Keratinocyte (primary cell): ENCODE data around the gene HDGFL2. TPM values are rescaled to one million over a fixed set of nuclear protein-coding genes. Genes with fewer than 3 reads are reported as not detected.

Experiments
- DNase-seq: peaks from one replicate; pipeline ENCODE4 v3.0.0-alpha.2; 2011; ENCODE audit warnings: low read depth, missing footprints, low spot score
- FAIRE-seq: peaks from 2 replicates; lab custom pipeline; 2011; peaks lifted over from hg19 to GRCh38; lab: Jason Lieb, UNC
- H2AFZ ChIP-seq: 2 replicates; pipeline ENCODE4 v1.6.0; 2012; ENCODE audit warnings: low read length, control low read depth, inconsistent platforms; ENCODE audit not compliant: control insufficient read depth
- H3K27ac ChIP-seq: 2 replicates; pipeline ENCODE4 v1.5.1; 2011; ENCODE audit warnings: low read length; ENCODE audit not compliant: control insufficient read depth, insufficient read depth
- H3K27me3 ChIP-seq: 3 replicates; pipeline ENCODE4 v1.6.0; 2011; ENCODE audit warnings: low read length; ENCODE audit not compliant: control insufficient read depth, insufficient read depth; ENCODE audit errors: extremely low read depth
- H3K36me3 ChIP-seq, 2 experiments: 2 replicates in 1 of 2; 3 replicates in 1 of 2; pipeline ENCODE4 v1.5.1; 2011; ENCODE audit warnings: low read length in 2 of 2, mild to moderate bottlenecking in 1 of 2; ENCODE audit not compliant: control insufficient read depth in 2 of 2, insufficient read depth in 2 of 2; ENCODE audit errors: extremely low read depth in 1 of 2
- H3K4me1 ChIP-seq: 3 replicates; pipeline ENCODE4 v1.5.1; 2011; ENCODE audit warnings: low read length; ENCODE audit not compliant: control insufficient read depth, insufficient read depth; ENCODE audit errors: extremely low read depth
- H3K4me2 ChIP-seq: 3 replicates; pipeline ENCODE4 v1.6.0; 2011; ENCODE audit warnings: low read depth, low read length; ENCODE audit not compliant: control insufficient read depth, insufficient read depth; ENCODE audit errors: extremely low read depth
- H3K4me3 ChIP-seq, 3 experiments: fragments of 200-600 bp in 1 of 3; sonication (generic) in 1 of 3; 2 replicates in 2 of 3; 3 replicates in 1 of 3; pipeline ENCODE4 v1.5.1; 2011 to 2016; ENCODE audit warnings: low read length in 3 of 3, mild to moderate bottlenecking in 3 of 3, control low read depth in 2 of 3, inconsistent platforms in 1 of 3, low read depth in 1 of 3, mixed read lengths in 1 of 3, mixed run types in 1 of 3, moderate library complexity in 1 of 3; ENCODE audit not compliant: control insufficient read depth in 2 of 3, insufficient read depth in 2 of 3; ENCODE audit errors: extremely low read depth in 1 of 3
- H3K79me2 ChIP-seq: 2 replicates; pipeline ENCODE4 v1.6.0; 2012; ENCODE audit warnings: low read length; ENCODE audit not compliant: control insufficient read depth, insufficient read depth
- H3K9ac ChIP-seq: 3 replicates; pipeline ENCODE4 v1.6.0; 2011; ENCODE audit warnings: low read length; ENCODE audit not compliant: control insufficient read depth, insufficient read depth; ENCODE audit errors: extremely low read depth
- H3K9me1 ChIP-seq: 3 replicates; pipeline ENCODE4 v1.6.0; 2011; ENCODE audit warnings: low read length; ENCODE audit not compliant: control insufficient read depth, insufficient read depth; ENCODE audit errors: extremely low read depth
- H3K9me3 ChIP-seq: 2 replicates; pipeline ENCODE4 v1.5.1; 2012; ENCODE audit warnings: low read depth, low read length; ENCODE audit not compliant: control insufficient read depth
- H4K20me1 ChIP-seq: 3 replicates; pipeline ENCODE4 v1.6.0; 2011; ENCODE audit warnings: low read length; ENCODE audit not compliant: control insufficient read depth, insufficient read depth; ENCODE audit errors: extremely low read depth
- CTCF ChIP-seq, 3 experiments: IDR thresholded peaks in 1 of 3; conservative IDR thresholded peaks in 1 of 3; optimal IDR thresholded peaks in 1 of 3; 2 replicates in 2 of 3; 3 replicates in 1 of 3; pipeline versions ENCODE3 to v1.5.1; 2011; ENCODE audit warnings: low read length in 3 of 3, mild to moderate bottlenecking in 3 of 3, moderate library complexity in 2 of 3, control low read depth in 1 of 3, inconsistent platforms in 1 of 3; ENCODE audit not compliant: insufficient read depth in 2 of 3; ENCODE audit errors: extremely low read depth in 1 of 3
- EZH2 ChIP-seq: IDR thresholded peaks from one replicate; pipeline ENCODE4 v1.6.1; 2012; ENCODE audit warnings: inconsistent platforms, mild to moderate bottlenecking, low read length, moderate library complexity
- dilution Hi-C: fragments of 300-500 bp; cut with MboI; formaldehyde crosslinking; loops from one replicate; pipeline ENCODE4 v1.7.0; 2020; ENCODE audit warnings: low sequenced_read_pairs; ENCODE audit not compliant: extremely low pct_ligation_motif_present
- polyA plus RNA-seq, 5 experiments: library from polyadenylated mRNA; depleted of rRNA in 3 of 5; stranded (reverse) in 3 of 5; stranded (forward) in 1 of 5; unstranded in 1 of 5; fragments of >200 nt; gene quantifications; 1 replicate in 1 of 5; 2 replicates in 3 of 5; 3 replicates in 1 of 5; pipeline versions ENCODE4 v1.2.1 to v1.2.3, GENCODE V29; 2011 to 2012; ENCODE audit warnings: missing spikeins in 2 of 5, low read depth in 1 of 5, low replicate concordance in 1 of 5

Gene HDGFL2
- polyA plus RNA-seq, 1 donor (not counting 4 experiments of a cell fraction or from before 2014, with no cell fraction given), result 19.5 TPM

DNA sequence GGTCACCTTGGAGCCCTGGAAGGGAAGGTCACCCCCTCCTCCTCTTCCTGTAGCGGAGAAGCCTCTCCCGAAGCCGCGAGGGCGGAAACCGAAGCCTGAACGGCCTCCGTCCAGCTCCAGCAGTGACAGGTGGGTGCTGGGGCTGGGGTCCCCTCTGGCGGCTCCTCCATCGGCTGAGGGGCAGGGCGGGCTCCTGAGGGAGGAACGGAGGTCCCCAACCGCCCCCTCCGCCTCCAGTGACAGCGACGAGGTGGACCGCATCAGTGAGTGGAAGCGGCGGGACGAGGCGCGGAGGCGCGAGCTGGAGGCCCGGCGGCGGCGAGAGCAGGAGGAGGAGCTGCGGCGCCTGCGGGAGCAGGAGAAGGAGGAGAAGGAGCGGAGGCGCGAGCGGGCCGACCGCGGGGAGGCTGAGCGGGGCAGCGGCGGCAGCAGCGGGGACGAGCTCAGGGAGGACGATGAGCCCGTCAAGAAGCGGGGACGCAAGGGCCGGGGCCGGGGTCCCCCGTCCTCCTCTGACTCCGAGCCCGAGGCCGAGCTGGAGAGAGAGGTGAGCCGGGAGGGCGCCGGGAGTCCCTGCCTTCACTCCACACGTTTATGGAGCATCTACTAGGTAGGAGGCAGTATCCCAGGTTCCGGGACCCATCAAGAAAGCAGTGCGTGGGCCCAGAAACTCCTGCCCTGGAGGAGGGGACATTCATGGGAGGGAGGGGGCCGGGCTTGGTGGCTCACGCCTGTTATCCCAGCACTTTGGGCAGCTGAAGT is 22.0 kb downstream of the HDGFL2 start:
- Histone ChIP-seq H3K9me3 (no peaks in the 10 kb centered on the region), H3K9me1 (no peaks in the 10 kb centered on the region), H4K20me1 (no peaks in the 10 kb centered on the region), H3K36me3 (peaks cover 14 to 19% of the 10 kb centered on the region in 2 experiments), H3K4me3 (no peak overlapping the region), H3K9ac (no peak overlapping the region), H3K27me3 (no peaks in the 10 kb centered on the region), H3K27ac (no peak overlapping the region), H3K79me2 (no peaks in the 10 kb centered on the region), H3K4me1 (no peaks in the 10 kb centered on the region), H3K4me2 (no peak overlapping the region), H2AFZ (no peak overlapping the region)
- TF ChIP-seq CTCF (optimal IDR thresholded peaks at IDR 0.05 in 1 of 3, IDR thresholded peaks at IDR 0.05 in 1 of 3, conservative IDR thresholded peaks at IDR 0.05 in 1 of 3; ENCODE audit: extremely low read depth in 1 of 3, insufficient read depth in 2 of 3, low read length in 3 of 3), result no peak
- no peak for TF ChIP-seq EZH2
- dilution Hi-C loops, result no loop called here
- no peak for FAIRE-seq
- no peak for DNase-seq

DNA sequence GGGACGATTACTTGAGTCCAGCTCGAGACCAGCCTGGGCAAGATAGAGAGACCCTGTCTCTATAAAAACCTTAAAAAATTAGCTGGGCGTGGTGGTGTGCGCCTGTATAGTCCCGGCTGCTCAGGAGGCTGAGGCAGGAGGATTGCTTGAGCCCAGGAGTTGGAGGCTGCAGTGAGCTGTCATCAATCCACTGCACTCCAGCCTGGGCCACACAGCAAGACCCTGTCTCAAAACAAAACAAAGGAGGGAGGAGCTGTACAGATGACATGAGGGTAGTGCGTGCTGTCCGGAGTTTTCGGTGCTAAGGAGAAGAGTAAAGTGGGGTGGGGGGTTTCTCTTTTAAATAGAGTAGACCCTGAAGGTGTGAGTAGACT is 22.6 kb downstream of the HDGFL2 start:
- Histone ChIP-seq H3K27ac (no peak overlapping the region), H3K9me3 (no peaks in the 10 kb centered on the region), H3K36me3 (peaks cover 12 to 19% of the 10 kb centered on the region in 2 experiments), H4K20me1 (no peaks in the 10 kb centered on the region), H3K4me2 (no peak overlapping the region), H3K9ac (no peak overlapping the region), H3K79me2 (no peaks in the 10 kb centered on the region), H3K4me3 (no peak overlapping the region), H2AFZ (no peak overlapping the region), H3K9me1 (no peaks in the 10 kb centered on the region), H3K27me3 (no peaks in the 10 kb centered on the region), H3K4me1 (no peaks in the 10 kb centered on the region)
- no peak for FAIRE-seq
- DNase-seq, result no peak
- TF ChIP-seq EZH2, result no peak
- TF ChIP-seq CTCF (optimal IDR thresholded peaks at IDR 0.05 in 1 of 3, IDR thresholded peaks at IDR 0.05 in 1 of 3, conservative IDR thresholded peaks at IDR 0.05 in 1 of 3; ENCODE audit: extremely low read depth in 1 of 3, insufficient read depth in 2 of 3, low read length in 3 of 3), result no peak
- dilution Hi-C loops, result no loop called here
